Measurements from ENCODE around the gene TRAPPC5. TPM values are rescaled to one million over a fixed set of nuclear protein-coding genes. Genes with fewer than 3 reads are reported as not detected.

Gene TRAPPC5
- total and polyA plus RNA-seq, 2 experiments from 2014 or later: 78.3 to 252 TPM

- no peaks in the 10 kb centered on the region for H3K36me3 Mint-ChIP-seq (ENCODE audit: low read depth)
- no peak for ATAC-seq
- peaks cover 3% of the 10 kb centered on the region for H3K27me3 Mint-ChIP-seq (ENCODE audit: insufficient read depth, low read depth, poor library complexity)
These were observed 38.0 kb downstream of the TRAPPC5 start for GRCh38 chr19:7718668-7719067.

More at GRCh38 chr19:7718668-7719067, 38.0 kb downstream of the TRAPPC5 start:
- Mint-ChIP-seq H3K27ac (no peak overlapping the region), H3K4me1 (no peaks in the 10 kb centered on the region), H3K4me3 (no peak overlapping the region), H3K9me3 (no peaks in the 10 kb centered on the region; the same call in 2 of the 3 replicates)
- no peaks in the 10 kb centered on the region for H3K79me2 ChIP-seq (replicated peaks; ENCODE audit: insufficient read depth)
- H2AFZ ChIP-seq: no peak overlapping the region
- no peak overlapping the region for H3K27ac ChIP-seq (ENCODE audit: low read depth)
- H3F3A ChIP-seq (replicated peaks; ENCODE audit: low read depth): no peaks in the 10 kb centered on the region
- H3K4me2 ChIP-seq: no peak overlapping the region
- H4K20me1 ChIP-seq (replicated peaks; ENCODE audit: insufficient read depth): no peaks in the 10 kb centered on the region
- no peaks in the 10 kb centered on the region for H3K9me2 ChIP-seq (ENCODE audit: insufficient read depth)
- no peaks in the 10 kb centered on the region for H3K4me1 ChIP-seq (ENCODE audit: insufficient read depth)
- no peak for DNase-seq (ENCODE audit: low spot score)
- no peaks in the 10 kb centered on the region for H3K27me3 ChIP-seq (ENCODE audit: insufficient read depth)
- H3K36me3 ChIP-seq (ENCODE audit: insufficient read depth): no peaks in the 10 kb centered on the region
- TF ChIP-seq POLR2AphosphoS5 (IDR thresholded peaks at IDR 0.05; ENCODE audit: low read depth): no peak
- TF ChIP-seq ZNF114 (CRISPR knock-in tag; IDR thresholded peaks at IDR 0.05): no peak
- no peak for TF ChIP-seq ZNF331 (CRISPR knock-in tag; IDR thresholded peaks at IDR 0.05; ENCODE audit: low read depth)
- no peak for TF ChIP-seq ZNF462 (CRISPR knock-in tag; IDR thresholded peaks at IDR 0.05)
- TF ChIP-seq EZH2phosphoT487 (IDR thresholded peaks at IDR 0.05; ENCODE audit: unreplicated experiment): no peak
- TF ChIP-seq EZH2 (IDR thresholded peaks at IDR 0.05; ENCODE audit: low read depth, unreplicated experiment): no peak
- TF ChIP-seq NANOG (IDR thresholded peaks at IDR 0.05; ENCODE audit: borderline replicate concordance): no peak
- TF ChIP-seq ETS1 (IDR thresholded peaks at IDR 0.05): no peak
- no peak for TF ChIP-seq REST (IDR thresholded peaks at IDR 0.05; ENCODE audit: unreplicated experiment)
- no peak for TF ChIP-seq CREB1 (CRISPR knock-in tag; IDR thresholded peaks at IDR 0.05; ENCODE audit: low read depth)
- no peak overlapping the region for H3K4me3 ChIP-seq
